Transverse colon (tissue), 4 donors: ENCODE measurements around the gene KCTD1. TPM values are rescaled to one million over a fixed set of nuclear protein-coding genes. Genes with fewer than 3 reads are reported as not detected.

ENCODE experiments used
- DNase-seq: peaks from one replicate; pipeline ENCODE4 v3.0.0-alpha.2; 2019
- H3K27ac ChIP-seq, 4 donors: fragments of 200-600 bp; sonication (generic); 2 replicates each; pipeline ENCODE4 v1.5.1; 2016 to 2018; ENCODE audit warnings: inconsistent platforms in 4 of 4
- H3K27me3 ChIP-seq: fragments of 200-600 bp; sonication (generic); 2 replicates; pipeline ENCODE4 v1.5.1; 2017; ENCODE audit warnings: inconsistent platforms
- H3K36me3 ChIP-seq, 4 donors: fragments of 200-600 bp; sonication (generic); 2 replicates each; pipeline ENCODE4 v1.5.1; 2017 to 2019; ENCODE audit warnings: inconsistent platforms in 4 of 4
- H3K4me1 ChIP-seq, 4 donors: fragments of 200-600 bp; sonication (generic); 2 replicates each; pipeline ENCODE4 v1.5.1; 2017 to 2020; ENCODE audit warnings: inconsistent platforms in 4 of 4
- H3K4me3 ChIP-seq, 4 donors: fragments of 200-600 bp; sonication (generic); 1 replicate in 1 of 4; 2 replicates in 3 of 4; pipeline versions ENCODE4 v1.5.1 to v1.6.1; 2017 to 2019; ENCODE audit warnings: inconsistent platforms in 4 of 4
- H3K9me3 ChIP-seq, 2 donors: fragments of 200-600 bp; sonication (generic); 2 replicates each; pipeline ENCODE4 v1.5.1; 2017 to 2019; ENCODE audit warnings: inconsistent platforms in 2 of 2
- CTCF ChIP-seq, 5 experiments: fragments of 200-600 bp in 3 of 5; fragments of 450-650 bp in 2 of 5; sonication (generic) in 3 of 5; IDR thresholded peaks; 1 replicate in 2 of 5; 2 replicates in 3 of 5; pipeline ENCODE4 v1.5.1; 2016 to 2017; ENCODE audit warnings: antibody characterized with exemption in 5 of 5, inconsistent platforms in 3 of 5, mild to moderate bottlenecking in 2 of 5, moderate library complexity in 1 of 5
- EP300 ChIP-seq: sonication (generic); formaldehyde crosslinking; IDR thresholded peaks from one replicate; pipeline ENCODE4 v1.6.1; 2017; ENCODE audit warnings: antibody characterized with exemption, low read depth
- POLR2A ChIP-seq: fragments of 450-650 bp; IDR thresholded peaks from one replicate; pipeline ENCODE4 v1.6.1; 2016; ENCODE audit warnings: antibody characterized with exemption, mild to moderate bottlenecking, moderate library complexity
- POLR2AphosphoS5 ChIP-seq, 3 donors: sonication (generic); formaldehyde crosslinking; IDR thresholded peaks; one replicate each; pipeline ENCODE4 v1.6.1; 2016; ENCODE audit warnings: antibody characterized with exemption in 3 of 3
- WGBS, 2 donors: methylation state at CpG; one replicate each; pipeline ENCODE4 v1.1.5; 2018; ENCODE audit warnings: low coverage in 1 of 2; 5-methylcytosine and 5-hydroxymethylcytosine counted together
- in situ Hi-C, 4 donors: fragments of 200-750 bp; cut with MboI; loops; one replicate each; pipeline versions ENCODE4 v1.15.0 to v1.15.1; 2017; ENCODE audit warnings: low sequenced_read_pairs in 3 of 4, low pct_ligation_motif_present in 1 of 4, low pct_unique_long_range_greater_than_20kb in 1 of 4
- intact Hi-C: fragments of 100-400 bp; cut with DNase I; formaldehyde crosslinking; loops from one replicate; pipeline ENCODE4 v1.15.1; 2023; ENCODE audit warnings: low total_unique reads
- total RNA-seq, 4 donors: library from RNA; depleted of rRNA; stranded (reverse); fragments of >200 nt; gene quantifications; one replicate each; pipeline ENCODE4 v1.1.0, GENCODE V29; 2016

KCTD1 gene
- total RNA-seq, 4 donors from 2014 or later, result 9.0 to 42.3 (median 13.5) TPM

- Histone ChIP-seq H3K4me3 (no peak overlapping the region), H3K9me3 (no peaks in the 10 kb centered on the region), H3K36me3 (no peaks in the 10 kb centered on the region), H3K4me1 (no peaks in the 10 kb centered on the region), H3K27me3 (no peaks in the 10 kb centered on the region), H3K27ac (no peak overlapping the region)
- 81 to 83% methylated on average over 4 to 11 of the region's 11 CpGs for WGBS, 2 donors
- intact Hi-C loops, result no loop called here
- no peak for DNase-seq
- in situ Hi-C loops, result no loop called here
- no peak for TF ChIP-seq POLR2AphosphoS5 (IDR thresholded peaks at IDR 0.05)
- no peak for TF ChIP-seq EP300
- TF ChIP-seq POLR2A, result no peak
- TF ChIP-seq CTCF (IDR thresholded peaks at IDR 0.05), result no peak
These were observed 84.0 kb downstream of the KCTD1 start for GRCh38 chr18:26464128-26465011.

GRCh38 chr18:26462355-26462754 lies 86.0 kb downstream of the KCTD1 start:
- Histone ChIP-seq H3K27me3 (no peaks in the 10 kb centered on the region), H3K9me3 (no peaks in the 10 kb centered on the region), H3K4me1 (no peaks in the 10 kb centered on the region), H3K27ac (no peak overlapping the region), H3K4me3 (no peak overlapping the region), H3K36me3 (no peaks in the 10 kb centered on the region)
- no peak for DNase-seq
- in situ Hi-C loops, result no loop called here
- WGBS, 2 donors, result 84 to 92% methylated on average over 3 to 4 of the region's 4 CpGs
- intact Hi-C loops, result no loop called here
- no peak for TF ChIP-seq POLR2AphosphoS5 (IDR thresholded peaks at IDR 0.05)
- no peak for TF ChIP-seq POLR2A
- TF ChIP-seq CTCF (IDR thresholded peaks at IDR 0.05), result no peak
- no peak for TF ChIP-seq EP300

GRCh38 chr18:26461405-26461804 lies 86.9 kb downstream of the KCTD1 start:
- Histone ChIP-seq H3K27me3 (no peaks in the 10 kb centered on the region), H3K9me3 (no peaks in the 10 kb centered on the region), H3K36me3 (no peaks in the 10 kb centered on the region), H3K27ac (peak overlapping the region in 1 of 4 donors; percentile 6), H3K4me1 (no peaks in the 10 kb centered on the region), H3K4me3 (no peak overlapping the region)
- 85 to 100% methylated on average over 1 to 3 of the region's 3 CpGs for WGBS, 2 donors
- DNase-seq, result no peak
- TF ChIP-seq POLR2A, result no peak
- intact Hi-C loops (no loop called here), in situ Hi-C loops (no loop called here)

GRCh38 chr18:26460449-26461091 lies 87.8 kb downstream of the KCTD1 start:
- no peak for DNase-seq
- Histone ChIP-seq H3K27me3 (no peaks in the 10 kb centered on the region), H3K27ac (peak overlapping the region in 1 of 4 donors; percentile 6), H3K4me3 (no peak overlapping the region), H3K9me3 (no peaks in the 10 kb centered on the region), H3K4me1 (no peaks in the 10 kb centered on the region), H3K36me3 (no peaks in the 10 kb centered on the region)
- intact Hi-C loops (no loop called here), in situ Hi-C loops (no loop called here)
- 48 to 56% methylated on average over 3 to 4 of the region's 4 CpGs for WGBS, 2 donors
- no peak for TF ChIP-seq POLR2A
- no peak for TF ChIP-seq POLR2AphosphoS5 (IDR thresholded peaks at IDR 0.05)
- no peak for TF ChIP-seq EP300
- no peak for TF ChIP-seq CTCF (IDR thresholded peaks at IDR 0.05)
